Stimulated activated naive CD8-positive, alpha-beta T cell treated with anti-CD3 and anti-CD28 coated beads, Interleukin-15, Interleukin-2, amounts not matched to agents 100 U/mL and 50 U/mL, for 24 hours (primary cell): Measurements from ENCODE around the gene SIVA1.
A peak's percentile ranks its signal among the peaks of the same experiment; 100 is the strongest.

Source experiments
- ATAC-seq: fragments of 150-1000 bp; cut with Tn5 transposase; one replicate; pipeline ENCODE4 v1.10.0; 2021
- DNase-seq: peaks from one replicate; pipeline ENCODE4 v3.0.0; 2021

Gene SIVA1

DNA sequence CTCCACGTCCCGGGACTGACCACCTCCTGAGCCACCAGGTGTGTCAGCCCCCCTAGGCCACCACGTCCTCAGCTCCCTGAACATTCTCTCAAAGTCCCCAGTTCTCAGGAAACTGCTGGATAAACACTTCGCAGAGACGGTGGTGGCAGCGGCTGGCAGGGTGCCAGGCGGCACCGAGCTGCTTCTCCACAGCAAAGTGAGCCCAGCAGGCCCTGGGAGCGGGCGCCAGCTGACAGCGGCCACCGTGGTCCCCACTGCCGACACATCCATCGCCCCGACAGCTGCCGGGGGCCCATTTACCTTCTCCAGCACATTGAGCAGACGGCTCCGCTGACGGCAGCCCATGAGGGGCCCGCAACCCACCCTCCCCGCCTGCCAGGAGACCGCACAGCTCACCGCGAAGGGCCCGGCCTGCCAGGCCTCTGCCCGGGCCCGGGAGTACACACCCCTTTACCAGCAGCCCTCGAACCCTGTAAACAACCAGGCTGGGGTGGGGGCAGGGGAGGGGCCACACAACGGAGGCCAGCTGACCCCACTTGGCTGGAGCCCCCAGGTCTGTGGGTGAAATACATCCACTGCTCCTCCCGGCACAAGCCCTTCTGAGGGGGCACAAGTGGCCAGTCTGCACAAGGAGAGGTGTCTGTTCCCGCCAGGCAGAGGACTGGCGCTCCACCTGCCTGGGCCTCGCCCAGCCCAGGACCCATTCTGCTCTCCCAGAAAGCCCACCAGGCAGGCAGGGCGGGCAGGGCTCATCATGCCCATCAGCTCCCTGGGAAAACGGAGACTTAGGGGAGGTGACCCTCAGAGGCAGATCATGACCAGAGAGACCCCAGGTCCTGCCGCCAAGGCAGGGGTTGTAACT is 32.1 kb downstream of the SIVA1 start:
- no peak for DNase-seq

DNA sequence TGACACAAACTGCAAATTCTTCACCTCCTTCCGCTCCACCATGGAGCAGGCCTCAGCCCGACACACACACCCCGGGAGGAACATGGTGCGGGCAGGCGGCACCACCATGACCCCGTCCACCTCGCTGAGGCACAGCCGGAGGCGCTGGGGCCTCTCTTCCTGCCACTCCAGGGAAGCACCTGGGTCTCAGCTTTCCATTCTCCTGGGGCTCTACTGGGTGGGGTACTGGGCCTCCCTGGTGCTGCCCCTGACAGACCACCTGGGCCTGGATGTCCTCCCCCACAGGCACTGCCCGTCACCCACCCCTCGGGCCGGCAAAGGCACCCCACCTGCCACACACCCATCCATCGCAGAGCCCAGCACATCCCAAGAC is 32.7 kb downstream of the SIVA1 start:
- no peak for DNase-seq
- ATAC-seq: no peak

More for the DNA sequence above, 32.1 kb downstream of the SIVA1 start:
- ATAC-seq: no peak

DNA sequence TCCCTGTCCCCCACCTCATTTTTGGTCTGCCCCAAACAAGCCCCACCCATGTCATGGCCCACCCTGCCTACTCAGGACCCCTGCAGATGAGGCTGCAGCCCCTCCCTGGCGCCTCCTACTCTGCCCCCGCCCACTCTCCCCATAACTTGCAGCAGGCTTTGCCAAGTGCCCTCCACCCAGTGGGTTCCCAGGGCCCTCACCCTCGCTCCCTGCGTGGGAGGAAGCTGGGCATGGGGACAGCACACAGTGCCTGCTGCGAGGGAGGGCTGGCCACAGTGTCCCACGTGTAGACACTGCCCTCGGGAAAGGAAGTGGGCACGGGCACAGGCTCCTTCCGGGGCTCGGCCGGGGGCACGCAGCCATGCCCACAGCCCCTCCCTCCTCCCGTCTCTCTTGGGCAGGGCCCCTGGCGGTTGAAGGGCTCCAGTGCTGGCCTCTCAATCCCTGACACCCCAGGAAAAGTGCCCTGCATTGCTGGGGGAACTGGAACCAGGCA is 33.2 kb downstream of the SIVA1 start:
- DNase-seq: no peak
- ATAC-seq: no peak

DNA sequence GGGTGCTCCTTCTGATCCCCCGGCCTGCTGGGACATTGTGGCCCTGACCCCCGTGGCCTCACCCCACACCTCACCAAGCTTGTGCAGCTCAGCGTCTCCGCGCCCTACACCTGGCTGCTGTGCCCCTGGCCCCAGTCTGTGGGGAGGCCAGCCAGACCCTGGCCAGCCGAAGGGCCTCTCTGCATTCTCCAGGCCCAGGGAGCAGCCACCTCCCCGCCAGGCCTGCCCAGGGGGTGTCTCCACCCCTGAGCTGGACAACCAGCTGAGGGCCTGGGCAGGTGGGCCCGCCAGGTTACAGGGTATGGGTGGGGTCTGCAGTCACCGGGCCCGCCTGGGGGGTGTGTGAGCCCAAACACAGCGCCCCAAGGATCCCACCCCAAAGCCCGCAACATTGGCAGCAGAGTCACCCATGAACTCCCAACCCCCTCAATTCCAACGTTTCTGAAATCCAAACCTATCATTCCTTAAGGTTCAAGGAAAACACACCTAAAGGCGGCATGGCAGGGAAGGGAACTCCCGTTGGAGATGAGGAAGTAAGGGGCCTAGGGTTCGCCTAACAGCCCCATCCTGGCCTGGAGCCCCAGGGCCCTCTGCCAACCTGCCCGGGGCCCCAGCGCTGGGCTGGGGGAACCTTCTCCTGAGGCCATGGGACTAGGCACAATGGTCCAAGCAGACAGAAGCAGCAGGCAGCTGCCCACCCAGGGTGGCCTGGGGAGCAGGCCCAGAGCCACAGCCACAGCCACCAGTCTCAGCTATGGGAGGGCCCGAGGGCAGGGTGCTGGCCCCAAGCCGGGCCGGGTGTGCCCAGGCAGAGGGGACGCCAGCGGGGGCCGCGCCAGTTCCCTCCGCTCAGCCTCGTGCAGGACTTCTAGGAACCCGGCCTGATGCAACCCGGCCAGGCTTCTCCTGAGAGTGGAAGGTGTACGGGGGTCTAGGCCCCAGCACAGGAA is 34.1 kb downstream of the SIVA1 start:
- ATAC-seq: no peak

DNA sequence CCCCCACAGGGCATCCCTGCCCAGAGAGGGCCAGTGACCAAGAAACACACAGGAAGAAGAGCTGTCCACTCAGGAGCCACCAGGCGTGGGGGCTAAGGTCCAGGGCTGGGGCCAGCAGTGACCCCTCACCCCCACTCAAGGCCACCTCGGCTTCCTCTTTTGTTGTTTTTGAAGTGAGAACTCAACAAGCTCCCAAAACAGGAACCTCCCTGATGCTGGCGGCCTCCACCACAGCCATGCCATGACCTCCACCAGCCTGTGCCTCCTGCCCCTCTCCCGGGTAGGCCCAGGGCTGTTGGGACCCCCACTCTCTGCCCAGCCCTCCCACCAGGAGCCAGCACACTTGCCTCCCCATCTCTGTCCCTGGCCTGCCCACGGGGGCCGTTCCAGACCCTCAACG is 34.8 kb downstream of the SIVA1 start:
- no peak for ATAC-seq

More for the DNA sequence above, 34.1 kb downstream of the SIVA1 start:
- DNase-seq: no peak

DNA sequence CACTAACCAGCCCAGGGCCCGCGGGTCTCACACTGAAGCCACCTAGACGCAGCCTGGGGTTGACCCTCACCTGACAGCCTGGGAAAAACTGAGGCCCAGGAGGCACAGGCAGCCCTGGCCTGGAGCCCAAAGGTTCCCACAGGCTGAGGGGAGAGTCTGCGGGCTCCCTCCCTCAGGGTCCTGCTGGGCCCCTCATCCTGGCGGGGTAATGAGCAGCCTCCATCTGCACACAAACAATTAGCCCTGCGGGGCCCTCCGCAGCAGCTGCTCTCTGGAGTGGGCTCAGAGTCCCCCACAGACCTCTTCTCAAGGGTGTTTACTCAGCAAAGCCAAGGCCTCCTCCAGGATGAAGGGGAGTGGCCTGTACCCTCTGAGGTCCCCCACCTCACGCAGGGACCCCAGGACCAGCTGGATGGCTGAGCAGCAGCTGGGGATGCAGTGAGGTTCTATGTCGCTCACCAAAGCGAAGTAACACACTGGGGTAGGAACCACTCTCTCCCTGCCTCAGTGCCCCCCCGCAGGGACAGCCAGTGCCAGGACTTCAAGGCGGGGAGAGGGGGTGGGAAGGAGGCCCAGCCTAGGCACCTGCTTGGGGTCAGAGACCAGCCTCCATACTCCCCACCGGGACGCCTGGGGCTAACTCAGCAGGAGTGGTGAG is 35.3 kb downstream of the SIVA1 start:
- no peak for DNase-seq
- ATAC-seq: no peak

More for the DNA sequence above, 34.8 kb downstream of the SIVA1 start:
- no peak for DNase-seq

DNA sequence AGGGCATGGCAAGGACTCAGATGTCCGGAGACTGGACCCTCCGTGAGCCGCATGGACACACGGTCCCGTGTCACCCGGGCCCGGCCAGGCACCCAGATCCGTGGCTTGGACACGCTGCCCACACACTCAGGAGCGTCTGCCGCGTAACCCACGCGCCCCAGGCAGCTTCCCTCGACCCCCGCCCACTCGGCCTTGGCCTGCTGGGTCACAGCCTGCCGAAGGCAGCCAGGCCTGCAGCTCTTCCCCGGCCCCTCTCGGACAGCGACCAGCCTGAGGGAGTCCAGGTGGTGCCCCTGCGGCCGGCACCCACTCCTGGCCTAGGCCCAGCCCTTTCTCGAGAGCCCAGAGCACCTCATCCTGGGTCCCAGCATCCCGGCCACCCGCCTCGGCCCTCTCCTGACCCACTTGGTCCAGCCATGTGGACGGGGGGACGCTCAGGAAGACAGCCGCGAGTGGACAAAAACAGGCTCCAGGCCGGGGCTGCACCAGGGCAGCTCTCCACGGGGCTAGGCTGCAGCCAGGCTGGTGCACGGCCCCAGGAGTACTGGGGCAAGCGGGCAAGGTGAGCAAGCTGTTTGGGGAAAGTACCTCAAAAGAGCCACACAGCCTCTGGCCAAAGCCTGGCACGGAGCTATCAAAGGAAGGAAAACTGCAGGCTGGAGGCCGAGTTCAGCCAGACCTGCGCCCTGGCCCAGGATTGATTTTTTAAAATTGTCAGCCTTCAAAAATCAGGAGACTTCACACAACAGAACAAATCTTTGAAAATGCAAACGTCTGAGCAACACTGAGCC is 36.1 kb downstream of the SIVA1 start:
- DNase-seq: no peak
- no peak for ATAC-seq

DNA sequence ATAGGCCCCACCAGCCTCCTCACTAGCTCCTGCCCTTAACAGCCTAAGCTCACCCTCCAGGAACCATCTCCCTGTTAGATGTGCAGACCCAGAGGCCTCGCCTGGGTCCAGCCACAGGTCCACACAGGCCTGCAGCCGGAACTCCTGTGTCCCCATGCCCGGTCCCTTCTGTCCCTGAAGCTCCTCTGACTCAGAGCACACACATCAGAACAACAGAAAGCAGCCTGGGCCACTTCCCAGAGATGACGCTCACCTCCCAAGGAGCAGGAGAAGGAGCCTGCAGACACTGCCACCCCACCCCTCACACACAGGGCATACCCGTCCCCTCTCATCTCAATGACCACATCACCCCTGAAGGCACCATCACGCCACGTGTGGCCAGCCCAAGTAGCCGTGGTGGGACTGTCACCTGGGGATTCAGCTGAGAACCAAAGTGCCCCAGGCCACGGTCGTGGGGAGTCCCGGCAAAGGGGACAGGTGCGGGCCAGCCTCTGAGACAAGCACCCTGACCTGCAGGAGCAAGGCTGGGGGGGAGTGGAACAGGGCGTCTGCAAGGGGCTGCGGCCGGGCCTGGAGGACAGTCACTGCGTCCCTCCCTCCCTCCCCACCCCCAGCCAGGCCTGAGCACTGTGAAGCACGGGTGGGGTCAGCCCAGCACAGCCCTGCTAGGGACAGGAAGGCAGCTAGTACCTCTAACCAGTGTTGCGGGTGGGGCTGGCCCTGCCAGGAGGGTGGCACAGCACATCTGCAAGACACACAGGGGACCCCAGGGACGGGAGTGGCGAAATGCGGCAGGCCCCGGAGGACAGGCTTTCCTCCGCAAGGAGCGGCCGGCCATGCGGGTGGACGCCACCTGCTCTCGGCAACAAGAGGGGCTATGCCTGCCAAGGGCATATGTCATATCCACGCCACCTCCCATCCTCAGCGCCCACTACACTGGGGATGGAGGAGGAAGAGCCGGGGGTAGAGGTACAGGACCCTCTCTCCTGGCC is 37.1 kb downstream of the SIVA1 start:
- no peak for ATAC-seq
- no peak for DNase-seq

DNA sequence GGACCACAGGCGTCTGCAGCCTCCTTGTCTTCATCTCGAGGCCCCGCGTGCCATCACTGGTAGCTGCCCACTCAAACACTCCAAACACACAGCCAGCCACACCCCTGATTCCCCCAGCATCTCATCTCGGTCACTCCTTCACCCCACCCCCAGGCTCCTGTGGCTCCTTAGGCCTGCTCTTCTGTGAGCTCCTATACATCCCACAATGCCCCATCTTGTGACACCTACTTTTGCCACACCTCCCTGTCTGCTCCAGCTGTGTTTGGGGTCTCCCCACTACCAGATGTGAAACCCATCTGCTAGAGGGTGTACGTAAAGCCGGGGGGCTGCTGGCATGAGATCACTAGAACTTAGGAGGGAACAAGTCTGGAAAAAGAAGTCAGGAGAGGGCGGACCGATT is 38.5 kb downstream of the SIVA1 start:
- ATAC-seq (no peak), DNase-seq (no peak)

DNA sequence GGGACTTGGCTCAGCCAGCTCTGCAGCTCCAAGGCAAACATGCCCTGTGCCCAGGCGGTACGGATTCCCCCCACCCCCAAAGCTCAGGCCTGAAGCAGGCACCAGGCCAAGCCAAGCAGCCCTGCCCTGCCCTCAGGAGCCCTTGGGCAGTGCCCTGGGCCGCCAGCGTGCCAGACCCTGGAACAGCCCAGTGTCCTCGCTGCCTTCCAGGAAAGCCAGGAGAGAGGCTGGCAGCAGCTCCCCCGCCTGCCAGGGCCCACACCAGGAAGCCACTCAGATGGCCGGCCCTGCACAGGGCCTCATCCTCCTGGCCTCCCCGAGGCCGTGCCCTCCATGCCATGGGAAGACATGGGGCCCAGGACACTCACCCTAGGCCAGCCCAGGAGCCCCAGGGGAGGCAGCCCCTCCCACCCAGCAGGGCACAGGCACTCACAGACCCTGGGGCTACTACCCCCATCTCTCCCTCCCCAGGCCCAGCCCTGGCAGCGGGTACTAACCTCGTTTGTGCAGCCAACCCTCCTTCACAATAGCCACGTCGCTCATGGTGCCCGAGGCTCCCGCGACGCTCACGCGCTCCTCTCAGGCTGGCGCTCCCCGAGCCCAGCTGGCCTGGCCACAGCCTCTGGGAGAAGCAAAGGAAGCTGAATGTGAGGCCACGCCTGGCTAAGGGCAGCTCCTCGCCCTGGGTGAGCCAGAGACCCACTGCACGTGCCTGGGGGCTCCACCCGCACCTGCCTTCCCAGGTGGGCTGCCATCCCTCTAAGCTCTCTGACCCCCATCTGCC is 39.3 kb downstream of the SIVA1 start:
- DNase-seq: no peak
- no peak for ATAC-seq

DNA sequence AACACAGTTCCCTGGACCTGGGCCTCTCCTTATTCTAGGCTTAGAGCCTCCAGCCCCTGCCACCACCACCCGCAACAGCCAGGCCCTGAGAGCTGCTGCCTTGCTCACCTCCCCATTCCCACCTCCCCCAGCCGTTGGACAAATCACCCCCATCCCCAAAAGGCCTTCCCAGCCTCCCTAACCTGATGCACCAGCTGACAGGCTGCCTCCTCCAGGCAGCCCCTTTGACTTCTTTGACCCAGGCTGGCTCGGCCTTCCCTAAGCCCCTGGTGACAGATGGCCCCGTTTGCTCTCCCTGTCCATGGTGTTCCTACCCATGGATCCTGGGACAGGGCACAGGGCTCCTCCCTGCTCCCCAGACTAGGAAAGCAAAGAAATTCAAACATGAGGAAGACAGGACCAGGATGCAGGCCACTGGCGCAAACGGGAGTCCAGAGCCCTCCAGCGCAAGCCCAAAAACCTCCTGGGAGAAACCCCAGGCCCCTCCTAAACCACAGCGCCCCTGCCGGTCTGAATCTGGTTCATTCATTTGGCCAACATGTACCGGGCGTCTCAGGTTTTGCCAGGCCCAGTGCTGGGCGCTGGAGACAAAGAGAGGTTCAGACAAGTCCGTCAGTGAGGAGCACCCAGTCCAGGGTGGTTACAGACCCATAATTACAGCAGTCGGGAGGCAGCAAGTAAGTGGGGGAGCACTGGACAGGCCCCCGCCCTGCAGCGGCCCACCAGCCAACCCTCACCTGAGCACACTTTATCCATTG is 40.2 kb downstream of the SIVA1 start:
- ATAC-seq: no peak

DNA sequence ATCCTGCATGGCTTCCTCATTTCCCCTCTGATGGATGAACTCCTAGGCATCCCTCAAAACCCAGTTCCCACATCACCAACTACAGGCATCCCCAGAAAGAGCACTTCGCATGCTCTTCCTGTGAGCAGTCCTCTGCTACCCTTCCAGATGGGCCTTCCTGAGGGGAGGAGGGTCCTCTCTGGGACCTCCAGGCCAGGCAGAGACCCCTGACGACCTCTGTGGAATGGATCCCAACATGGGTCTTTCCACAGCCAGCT is 40.7 kb downstream of the SIVA1 start:
- ATAC-seq: no peak

More for the DNA sequence above, 40.2 kb downstream of the SIVA1 start:
- no peak for DNase-seq

DNA sequence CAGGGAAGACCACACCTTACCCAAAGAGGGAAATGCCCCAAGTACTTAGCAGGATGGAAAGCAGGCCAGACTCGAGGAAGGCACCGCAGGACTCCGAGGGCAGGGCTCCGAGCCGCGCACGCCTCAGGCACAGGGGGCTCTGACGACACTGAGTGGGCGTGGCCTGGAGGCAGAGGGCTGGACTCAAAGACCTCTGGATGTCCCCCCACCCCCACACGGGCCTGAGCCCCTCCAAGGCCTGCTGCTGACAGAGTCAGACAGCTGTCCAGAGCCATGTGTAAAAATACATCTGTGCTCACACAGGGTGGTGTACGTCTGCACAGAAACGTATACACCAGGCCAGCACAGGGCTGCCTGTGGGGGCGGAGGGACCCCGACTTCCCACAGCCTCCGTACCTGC is 41.2 kb downstream of the SIVA1 start:
- DNase-seq (peak; percentile 81), ATAC-seq (peak; percentile 17)

More for the DNA sequence above, 40.7 kb downstream of the SIVA1 start:
- no peak for DNase-seq

DNA sequence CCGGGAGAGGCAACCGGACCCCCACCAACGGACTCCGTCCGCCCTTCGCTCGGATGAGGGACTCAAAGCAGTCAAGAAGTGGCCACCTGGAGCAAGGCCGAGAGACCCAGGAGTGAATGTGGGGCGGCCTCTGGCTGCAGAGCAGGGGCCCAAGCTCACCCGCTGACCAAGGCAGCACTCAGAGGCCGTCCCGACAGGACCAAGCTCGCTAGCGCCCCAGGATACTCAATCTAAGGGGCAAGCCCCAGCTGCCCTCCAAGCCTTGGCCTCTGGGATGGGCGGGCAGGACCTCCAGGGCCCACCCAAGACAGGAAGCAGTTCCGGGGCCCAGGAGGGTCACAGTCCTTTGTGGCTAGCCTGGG is 41.7 kb downstream of the SIVA1 start:
- ATAC-seq: no peak
- DNase-seq: peak; percentile 14

DNA sequence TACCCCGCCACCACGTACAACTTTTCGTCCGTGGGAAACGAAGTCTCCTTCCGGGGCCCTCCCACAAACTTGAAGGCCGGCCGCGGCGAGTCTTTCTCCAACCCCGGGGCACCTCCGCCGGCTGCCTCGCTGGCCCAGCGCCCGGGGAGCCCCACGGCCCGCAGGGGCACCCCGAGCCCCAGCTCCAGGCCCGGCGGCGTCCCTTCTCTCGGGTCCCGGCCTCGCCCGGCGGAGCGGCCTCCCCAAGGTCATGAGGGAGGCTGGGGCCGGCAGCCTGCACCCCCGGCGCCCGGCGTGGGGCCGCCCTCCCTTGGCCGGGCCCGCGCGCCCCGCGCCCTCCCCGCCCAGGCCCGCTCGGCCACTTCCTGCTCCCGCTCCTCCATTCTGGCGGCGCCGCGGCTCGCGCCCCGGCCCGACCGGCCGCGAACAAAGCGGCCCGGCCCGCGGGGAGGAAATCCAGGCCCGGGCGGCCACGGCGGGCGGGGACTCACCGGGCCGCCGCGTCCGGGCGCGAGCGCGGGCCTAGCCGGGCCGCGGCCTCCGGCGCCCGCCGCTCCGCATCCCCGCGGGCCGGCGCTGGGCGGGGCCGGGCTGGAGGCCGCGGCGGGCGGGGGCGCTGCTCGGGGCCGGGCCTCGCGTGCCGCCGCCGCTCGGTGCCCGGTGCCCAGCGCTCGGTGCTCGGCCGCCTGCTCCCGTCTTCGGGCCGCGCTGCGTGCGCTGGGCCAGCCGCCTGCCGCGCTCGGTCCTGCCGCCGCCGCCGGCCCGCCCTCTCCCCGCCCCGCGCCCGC is 42.2 kb downstream of the SIVA1 start, which contains the start of gene AKT1:
Gene AKT1, minus strand, starts transcription at position 756 of the 788 bp plus-strand sequence. CDS start 3,105 bp downstream, outside the sequence.
- peak; percentile 41 for ATAC-seq
- peak; percentile 44 for DNase-seq

DNA sequence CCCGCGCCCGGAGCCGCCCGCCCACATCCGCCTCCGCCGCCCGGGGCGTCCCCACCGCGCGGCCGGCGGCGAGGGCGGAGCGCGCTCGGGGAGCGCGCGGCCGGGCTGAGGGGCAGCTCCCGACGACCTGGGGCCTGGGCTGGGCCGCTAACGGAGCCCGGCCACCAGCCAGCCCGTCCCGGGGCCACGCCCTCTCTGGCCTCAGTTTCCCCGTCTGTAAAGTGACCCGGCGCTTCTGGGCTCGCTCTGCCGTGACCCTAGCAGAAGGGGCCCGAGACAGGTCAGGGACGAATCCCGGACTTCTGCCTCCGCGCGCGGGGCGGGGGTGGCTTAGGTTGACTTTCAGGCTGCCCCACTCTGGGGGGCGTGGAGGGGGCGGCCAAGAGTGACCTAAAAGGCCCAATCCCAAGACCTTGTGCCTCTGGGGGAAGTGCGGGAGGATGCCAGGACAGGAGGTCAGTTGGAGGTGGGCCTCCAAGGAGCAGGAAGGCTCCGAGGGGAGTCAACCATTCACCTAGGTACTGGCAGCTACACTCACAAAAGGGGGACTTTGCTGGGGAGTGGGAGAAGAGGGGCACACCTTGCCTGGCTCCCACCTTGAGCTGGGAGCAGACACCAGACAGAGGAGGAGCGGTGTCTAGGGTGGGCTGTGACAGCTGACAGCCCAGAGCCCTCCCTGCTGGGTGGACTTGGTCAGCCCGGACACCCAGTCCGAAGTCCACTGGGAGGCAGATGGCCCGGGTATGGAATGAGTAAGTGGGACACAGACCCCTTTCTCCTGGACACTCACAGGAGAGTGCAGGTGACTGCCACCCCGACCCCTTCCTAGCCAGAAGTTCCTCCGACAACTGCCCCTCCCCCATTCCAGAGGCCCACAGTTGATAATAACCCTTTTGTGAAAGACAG is 43.1 kb downstream of the SIVA1 start:
- no peak for ATAC-seq
- peak; percentile 74 for DNase-seq

DNA sequence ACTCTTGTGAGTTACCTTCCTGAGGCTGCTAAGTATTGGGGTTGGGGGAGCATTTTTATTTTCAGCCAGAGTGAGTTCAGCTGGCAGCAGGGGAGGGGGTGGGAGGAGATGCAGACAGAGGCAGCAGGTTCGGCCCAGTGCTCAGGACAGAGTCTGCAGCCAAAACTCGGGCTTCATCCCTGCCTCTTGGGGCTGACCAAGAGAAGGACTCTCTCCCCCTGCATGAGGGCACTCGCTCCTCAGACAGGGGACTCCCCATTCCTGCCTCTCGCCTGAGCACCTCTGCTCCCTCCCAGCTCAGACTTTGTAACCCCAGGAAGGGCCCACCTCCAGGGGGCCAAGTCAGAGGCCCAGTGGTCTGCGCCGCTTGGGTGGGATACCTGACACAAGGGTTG is 43.7 kb downstream of the SIVA1 start:
- ATAC-seq (no peak), DNase-seq (no peak)
